Right lobe of liver (tissue), 6 donors: ENCODE data around the gene MYADM. TPM values are rescaled to one million over a fixed set of nuclear protein-coding genes. Genes with fewer than 3 reads are reported as not detected.
"Not testable (repeated sequence)": the region's sequence is repeated elsewhere in the genome, so short reads cannot be mapped to it uniquely, and the experiment has no call there.

Source experiments
- ATAC-seq, 4 donors: fragments of 200-7000 bp; cut with Tn5 transposase; one replicate each; pipeline ENCODE4 v1.9.1; 2020; ENCODE audit warnings: mild to moderate bottlenecking in 4 of 4, moderate library complexity in 4 of 4
- DNase-seq, 3 donors: peaks; one replicate each; pipeline ENCODE4 v3.0.0-alpha.2; 2020
- H3K27ac ChIP-seq, 3 donors: fragments of 200-600 bp; one replicate each; pipeline ENCODE4 v1.8.0; 2022
- H3K27me3 ChIP-seq, 2 donors: fragments of 200-600 bp; one replicate each; pipeline ENCODE4 v1.8.0; 2022
- H3K36me3 ChIP-seq, 4 donors: fragments of 200-600 bp; sonication (generic) in 1 of 4; one replicate each; pipeline versions ENCODE4 v1.5.1 to v1.8.0; 2017 to 2022; ENCODE audit warnings: control low read depth in 1 of 4
- H3K4me1 ChIP-seq, 4 donors: fragments of 200-600 bp; sonication (generic) in 1 of 4; one replicate each; pipeline versions ENCODE4 v1.5.1 to v1.8.0; 2017 to 2022; ENCODE audit warnings: control low read depth in 1 of 4
- H3K4me3 ChIP-seq, 3 donors: fragments of 200-600 bp; one replicate each; pipeline ENCODE4 v1.8.0; 2022
- H3K9me3 ChIP-seq, 4 donors: fragments of 200-600 bp; sonication (generic) in 1 of 4; one replicate each; pipeline versions ENCODE4 v1.5.1 to v1.8.0; 2017 to 2022; ENCODE audit warnings: control low read depth in 1 of 4
- CTCF ChIP-seq, 4 donors: fragments of 200-600 bp in 3 of 4; fragments of 450-650 bp in 1 of 4; IDR thresholded peaks; one replicate each; pipeline versions ENCODE4 v1.5.1 to v1.8.0; 2016 to 2022; ENCODE audit warnings: antibody characterized with exemption in 4 of 4, mild to moderate bottlenecking in 2 of 4
- POLR2A ChIP-seq: fragments of 450-650 bp; IDR thresholded peaks from one replicate; pipeline ENCODE4 v1.6.1; 2017; ENCODE audit warnings: antibody characterized with exemption, mild to moderate bottlenecking
- WGBS: methylation state at CpG from one replicate; pipeline ENCODE4 v1.1.6; 2018; ENCODE audit warnings: low coverage, low lambda C conversion rate; ENCODE audit not compliant: insufficient coverage; ENCODE audit errors: missing lambda C conversion rate; 5-methylcytosine and 5-hydroxymethylcytosine counted together
- intact Hi-C, 2 donors: fragments of 100-400 bp; cut with DNase I; formaldehyde crosslinking; loops; one replicate each; pipeline versions ENCODE4 v1.11.2 to v1.14.1; 2022
- total RNA-seq, 6 experiments: library from RNA; depleted of rRNA in 2 of 6; stranded (reverse); fragments of >200 nt in 2 of 6; fragmentation: NEBNext Ultra II Directional in 3 of 6; extraction: Animal tissue kit (Norgen Biotek cat#: 25700) in 3 of 6; gene quantifications; one replicate each; pipeline versions ENCODE4 v1.1.0 to v1.2.4, GENCODE V29; 2016 to 2023
- donor health status: DM: no; HTN: yes; CAD: no.
- donor health status: DM: no; HTN: no; CAD: no.
- donor health status: DM: no; HTN: no; CAD: no.
- donor health status: DM: no; HTN: yes; CAD: no.
- donor health status: DM: no; HTN: yes; CAD: no.

MYADM gene
- total RNA-seq, 6 experiments from 2014 or later: 15.4 to 38.3 (median 20.9) TPM

GRCh38 chr19:53823380-53824120 is 44.1 kb upstream of the MYADM start:
- intact Hi-C loops: no loop called here
- no peak overlapping the region for H3K27ac ChIP-seq
- H3K36me3 ChIP-seq: no peaks in the 10 kb centered on the region
- DNase-seq: peak in 1 of 3 donors; percentile 51
- no peaks in the 10 kb centered on the region for H3K27me3 ChIP-seq
- no peaks in the 10 kb centered on the region for H3K4me1 ChIP-seq
- TF ChIP-seq CTCF (IDR thresholded peaks at IDR 0.05) (no peak), POLR2A (no peak)
- H3K9me3 ChIP-seq: no peaks in the 10 kb centered on the region
- ATAC-seq: peak in 3 of 4 donors; percentile 6 to 43 (median 25)
- H3K4me3 ChIP-seq: no peak overlapping the region
- WGBS: 65% methylated on average over 12 of the region's 12 CpGs

GRCh38 chr19:53824134-53824611 is 43.5 kb upstream of the MYADM start, which contains the start of gene NLRP12:
NLRP12 (minus strand) TSS chr19:53824314; CDS start chr19:53824174, 140 bp downstream.
- intact Hi-C loops: no loop called here
- Histone ChIP-seq H3K4me3 (no peak within 1 kb of the TSS), H3K27me3 (no peaks in the 10 kb centered on the region), H3K36me3 (no peaks in the 10 kb centered on the region), H3K27ac (no peak within 1 kb of the TSS), H3K9me3 (no peaks in the 10 kb centered on the region), H3K4me1 (no peaks in the 10 kb centered on the region)
- peak; percentile 39 to 63 (median 51) for DNase-seq
- TF ChIP-seq POLR2A: no peak
- no peak for TF ChIP-seq CTCF (IDR thresholded peaks at IDR 0.05)
- WGBS: 27% methylated on average over 7 of the region's 14 CpGs
- ATAC-seq: peak; percentile 67 to 85 (median 71)

- Histone ChIP-seq H3K4me1 (no peaks in the 10 kb centered on the region), H3K9me3 (no peaks in the 10 kb centered on the region), H3K27ac (no peak overlapping the region), H3K36me3 (no peaks in the 10 kb centered on the region), H3K4me3 (no peak overlapping the region), H3K27me3 (no peaks in the 10 kb centered on the region)
- no peak for TF ChIP-seq POLR2A
- no peak for TF ChIP-seq CTCF (IDR thresholded peaks at IDR 0.05)
- DNase-seq (no peak), ATAC-seq (no peak)
- 76% methylated on average over 5 of the region's 7 CpGs for WGBS
- intact Hi-C loops: no loop called here
These were observed 40.8 kb upstream of the MYADM start for GRCh38 chr19:53826876-53827275.

- H3K27ac ChIP-seq: no peak overlapping the region
- ATAC-seq (no peak), DNase-seq (no peak)
- H3K27me3 ChIP-seq: no peaks in the 10 kb centered on the region
- no peak overlapping the region for H3K4me3 ChIP-seq
- TF ChIP-seq POLR2A (no peak), CTCF (IDR thresholded peaks at IDR 0.05) (no peak)
- H3K36me3 ChIP-seq: no peaks in the 10 kb centered on the region
- WGBS: 48% methylated on average over 3 of the region's 3 CpGs
- no peaks in the 10 kb centered on the region for H3K4me1 ChIP-seq
- intact Hi-C loops: no loop called here
- H3K9me3 ChIP-seq: no peaks in the 10 kb centered on the region
These were observed 39.2 kb upstream of the MYADM start for GRCh38 chr19:53828531-53828930.

GRCh38 chr19:53832861-53833260 is 34.8 kb upstream of the MYADM start:
- H3K4me1 ChIP-seq, DNase-seq, ATAC-seq, H3K9me3 ChIP-seq, H3K27me3 ChIP-seq, intact Hi-C loops, H3K4me3 ChIP-seq, H3K36me3 ChIP-seq, H3K27ac ChIP-seq: not testable (repeated sequence)
- 18% methylated on average over 7 of the region's 13 CpGs for WGBS

- H3K9me3 ChIP-seq, intact Hi-C loops, H3K4me1 ChIP-seq, DNase-seq, H3K27ac ChIP-seq, H3K27me3 ChIP-seq, H3K4me3 ChIP-seq, ATAC-seq, H3K36me3 ChIP-seq: not testable (repeated sequence)
- 69% methylated on average over 5 of the region's 5 CpGs for WGBS
These were observed 29.2 kb upstream of the MYADM start for GRCh38 chr19:53838446-53838845.

- intact Hi-C loops: loop anchor here in 1 of 2 donors (10.0 kb wide), 1 partner anchor 185 kb away; no protein-coding TSS in a partner anchor
- H3K4me3 ChIP-seq, ATAC-seq, H3K27me3 ChIP-seq, H3K27ac ChIP-seq, H3K4me1 ChIP-seq, DNase-seq, H3K9me3 ChIP-seq, H3K36me3 ChIP-seq: not testable (repeated sequence)
- 72% methylated on average over 9 of the region's 12 CpGs for WGBS
These were observed 27.4 kb upstream of the MYADM start for GRCh38 chr19:53840241-53840640.
